Thyroid gland (tissue), 4 donors: ENCODE data around the gene ABHD4.

Experiments used
- CTCF ChIP-seq, 6 experiments: fragments of 200-600 bp in 3 of 6; fragments of 450-650 bp in 3 of 6; sonication (generic) in 3 of 6; IDR thresholded peaks; one replicate each; pipeline ENCODE4 v1.5.1; 2016 to 2019; ENCODE audit warnings: antibody characterized with exemption in 6 of 6, mild to moderate bottlenecking in 2 of 6, inconsistent platforms in 1 of 6, moderate library complexity in 1 of 6
- POLR2A ChIP-seq, 2 donors: fragments of 450-650 bp; IDR thresholded peaks; one replicate each; pipeline ENCODE4 v1.6.1; 2017; ENCODE audit warnings: antibody characterized with exemption in 2 of 2, mild to moderate bottlenecking in 2 of 2, moderate library complexity in 1 of 2

GRCh38 chr14:22579236-22579635 is 18.9 kb upstream of the ABHD4 start:
- no peak for TF ChIP-seq POLR2A (IDR thresholded peaks at IDR 0.05)
- TF ChIP-seq CTCF (IDR thresholded peaks at IDR 0.05), result no peak
